ENCODE data around the gene EXOC4. TPM values are rescaled to one million over a fixed set of nuclear protein-coding genes. Genes with fewer than 3 reads are reported as not detected.

Gene EXOC4
- total RNA-seq, 4 donors from 2014 or later, result 60.0 to 187 (median 80.1) TPM

GRCh38 chr7:133409966-133410365 is 157.1 kb downstream of the EXOC4 start:
- TF ChIP-seq, protein P1, sequence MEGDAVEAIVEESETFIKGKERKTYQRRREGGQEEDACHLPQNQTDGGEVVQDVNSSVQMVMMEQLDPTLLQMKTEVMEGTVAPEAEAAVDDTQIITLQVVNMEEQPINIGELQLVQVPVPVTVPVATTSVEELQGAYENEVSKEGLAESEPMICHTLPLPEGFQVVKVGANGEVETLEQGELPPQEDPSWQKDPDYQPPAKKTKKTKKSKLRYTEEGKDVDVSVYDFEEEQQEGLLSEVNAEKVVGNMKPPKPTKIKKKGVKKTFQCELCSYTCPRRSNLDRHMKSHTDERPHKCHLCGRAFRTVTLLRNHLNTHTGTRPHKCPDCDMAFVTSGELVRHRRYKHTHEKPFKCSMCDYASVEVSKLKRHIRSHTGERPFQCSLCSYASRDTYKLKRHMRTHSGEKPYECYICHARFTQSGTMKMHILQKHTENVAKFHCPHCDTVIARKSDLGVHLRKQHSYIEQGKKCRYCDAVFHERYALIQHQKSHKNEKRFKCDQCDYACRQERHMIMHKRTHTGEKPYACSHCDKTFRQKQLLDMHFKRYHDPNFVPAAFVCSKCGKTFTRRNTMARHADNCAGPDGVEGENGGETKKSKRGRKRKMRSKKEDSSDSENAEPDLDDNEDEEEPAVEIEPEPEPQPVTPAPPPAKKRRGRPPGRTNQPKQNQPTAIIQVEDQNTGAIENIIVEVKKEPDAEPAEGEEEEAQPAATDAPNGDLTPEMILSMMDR (IDR thresholded peaks at IDR 0.05), result no peak
- TF ChIP-seq POLR2A (IDR thresholded peaks at IDR 0.05) (no peak), POLR2AphosphoS5 (IDR thresholded peaks at IDR 0.05) (no peak), EP300 (IDR thresholded peaks at IDR 0.05) (no peak)
- 67% methylated on average over 1 of the region's 1 CpG for WGBS
- no peaks in the 10 kb centered on the region for H3K27me3 ChIP-seq
- no peak overlapping the region for H3K4me3 ChIP-seq
- H3K4me1 ChIP-seq, result no peaks in the 10 kb centered on the region
- no peaks in the 10 kb centered on the region for H3K36me3 ChIP-seq
- H3K27ac ChIP-seq, result no peak overlapping the region
- H3K9me3 ChIP-seq, result no peaks in the 10 kb centered on the region
- no peak for DNase-seq (ENCODE audit: low spot score in 2 of 2)

DNA sequence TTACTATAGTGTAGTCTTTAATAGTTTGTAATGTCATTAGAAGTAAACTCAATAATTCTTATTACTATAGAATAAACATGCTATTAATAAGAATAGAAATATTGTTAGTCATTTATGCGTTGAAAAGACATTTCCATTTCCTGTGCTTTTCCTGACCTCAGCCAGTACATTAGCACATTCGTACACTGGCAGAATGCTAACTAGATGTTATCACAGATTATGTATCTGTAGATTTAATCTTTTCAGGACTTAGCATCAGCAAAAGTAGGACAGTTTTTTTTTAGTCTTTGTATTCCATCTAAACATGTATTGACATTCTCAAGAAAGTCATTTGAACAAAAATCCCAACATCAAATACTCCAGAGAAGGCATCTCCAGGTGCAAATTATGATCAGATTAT is 158.5 kb downstream of the EXOC4 start:
- no peaks in the 10 kb centered on the region for H3K36me3 ChIP-seq
- no peaks in the 10 kb centered on the region for H3K4me1 ChIP-seq
- DNase-seq (ENCODE audit: low spot score in 2 of 2), result no peak
- no peaks in the 10 kb centered on the region for H3K9me3 ChIP-seq
- H3K27ac ChIP-seq, result no peak overlapping the region
- H3K4me3 ChIP-seq, result no peak overlapping the region
- WGBS, result 37% methylated on average over 2 of the region's 2 CpGs
- no peaks in the 10 kb centered on the region for H3K27me3 ChIP-seq
- TF ChIP-seq EP300 (IDR thresholded peaks at IDR 0.05) (no peak), POLR2AphosphoS5 (IDR thresholded peaks at IDR 0.05) (no peak), POLR2A (IDR thresholded peaks at IDR 0.05) (no peak)
- TF ChIP-seq, protein P1 (IDR thresholded peaks at IDR 0.05), result no peak

DNA sequence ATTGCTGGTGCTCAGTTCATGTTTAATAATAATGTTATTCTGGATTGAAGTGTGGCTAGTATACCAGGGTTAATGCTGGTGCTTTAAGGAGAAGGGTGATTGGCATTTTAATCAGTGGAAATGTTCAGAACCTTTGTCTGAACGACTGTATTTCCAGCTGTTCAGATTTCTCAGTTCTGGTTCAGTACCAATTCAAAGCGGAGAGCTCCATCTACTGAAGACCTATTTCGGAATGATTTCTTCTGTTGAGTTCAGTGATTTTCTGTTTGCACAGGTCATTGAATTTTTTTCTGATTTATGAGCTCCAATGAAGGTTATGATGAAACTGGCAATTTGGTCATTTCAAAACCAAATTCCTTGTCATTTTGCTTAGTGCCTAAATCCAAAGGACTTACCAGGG is 160.1 kb downstream of the EXOC4 start:
- DNase-seq (ENCODE audit: low spot score in 2 of 2), result no peak
- H3K27me3 ChIP-seq, result no peaks in the 10 kb centered on the region
- H3K4me1 ChIP-seq, result no peaks in the 10 kb centered on the region
- H3K27ac ChIP-seq, result no peak overlapping the region
- WGBS, result 71% methylated on average over 3 of the region's 3 CpGs
- no peaks in the 10 kb centered on the region for H3K36me3 ChIP-seq
- TF ChIP-seq POLR2A (IDR thresholded peaks at IDR 0.05) (no peak), POLR2AphosphoS5 (IDR thresholded peaks at IDR 0.05) (no peak)
- H3K4me3 ChIP-seq, result no peak overlapping the region
- no peaks in the 10 kb centered on the region for H3K9me3 ChIP-seq

GRCh38 chr7:133419041-133419440 is 166.2 kb downstream of the EXOC4 start:
- H3K4me3 ChIP-seq, result no peak overlapping the region
- no peaks in the 10 kb centered on the region for H3K4me1 ChIP-seq
- 51% methylated on average over 1 of the region's 1 CpG for WGBS
- no peak for DNase-seq (ENCODE audit: low spot score in 2 of 2)
- H3K9me3 ChIP-seq, result no peaks in the 10 kb centered on the region
- no peak overlapping the region for H3K27ac ChIP-seq
- TF ChIP-seq, protein P1 (IDR thresholded peaks at IDR 0.05), result no peak
- TF ChIP-seq POLR2A (IDR thresholded peaks at IDR 0.05) (no peak), POLR2AphosphoS5 (IDR thresholded peaks at IDR 0.05) (no peak), EP300 (IDR thresholded peaks at IDR 0.05) (no peak)
- H3K27me3 ChIP-seq, result no peaks in the 10 kb centered on the region
- H3K36me3 ChIP-seq, result no peaks in the 10 kb centered on the region

DNA sequence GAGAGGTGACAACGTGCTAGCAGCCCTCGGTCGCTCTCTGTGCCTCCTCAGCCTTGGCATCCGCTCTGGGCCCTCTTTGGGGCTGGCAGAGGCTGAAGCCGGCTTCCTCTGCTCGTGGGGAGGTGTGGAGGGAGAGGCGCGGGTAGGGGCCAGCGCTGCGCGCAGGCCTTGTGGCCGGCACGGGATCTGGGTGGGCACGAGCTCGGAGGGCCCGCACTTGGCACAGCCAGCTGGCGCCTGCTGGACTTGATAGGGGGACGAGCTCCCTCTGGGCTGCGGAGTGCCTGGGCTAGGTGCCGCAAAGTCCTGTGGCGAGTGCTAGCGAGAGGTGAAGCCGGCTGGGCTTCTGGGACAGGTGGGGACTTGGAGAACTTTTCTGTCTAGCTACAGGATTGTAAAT is 170.7 kb downstream of the EXOC4 start:
- no peaks in the 10 kb centered on the region for H3K9me3 ChIP-seq
- H3K27ac ChIP-seq, result no peak overlapping the region
- DNase-seq (ENCODE audit: low spot score in 2 of 2), result no peak
- TF ChIP-seq EP300 (IDR thresholded peaks at IDR 0.05), result no peak
- TF ChIP-seq, protein P1 (IDR thresholded peaks at IDR 0.05), result no peak
- no peaks in the 10 kb centered on the region for H3K4me1 ChIP-seq
- 87% methylated on average over 7 of the region's 23 CpGs for WGBS
- no peaks in the 10 kb centered on the region for H3K36me3 ChIP-seq
- H3K4me3 ChIP-seq, result no peak overlapping the region
- H3K27me3 ChIP-seq, result no peaks in the 10 kb centered on the region

GRCh38 chr7:133428326-133428725 is 175.4 kb downstream of the EXOC4 start:
- no peak for TF ChIP-seq POLR2AphosphoS5 (IDR thresholded peaks at IDR 0.05)
- TF ChIP-seq, protein P1 (IDR thresholded peaks at IDR 0.05), result no peak
- no peak for TF ChIP-seq EP300 (IDR thresholded peaks at IDR 0.05)
- TF ChIP-seq POLR2A (IDR thresholded peaks at IDR 0.05), result no peak

More at GRCh38 chr7:133428326-133428725, 175.4 kb downstream of the EXOC4 start:
- Histone ChIP-seq H3K4me3 (no peak overlapping the region), H3K9me3 (no peaks in the 10 kb centered on the region), H3K27me3 (no peaks in the 10 kb centered on the region), H3K27ac (no peak overlapping the region), H3K36me3 (no peaks in the 10 kb centered on the region), H3K4me1 (peaks cover 17% of the 10 kb centered on the region)
- no peak for DNase-seq (ENCODE audit: low spot score in 2 of 2)
- 72% methylated on average over 2 of the region's 2 CpGs for WGBS
